NCI-H2196 treated with DMSO at 0.1 percent for 48 hours (cell line): ENCODE measurements around the gene MAS1L.
"Not testable (repeated sequence)": the region's sequence is repeated elsewhere in the genome, so short reads cannot be mapped to it uniquely, and the experiment has no call there.

Experiments used
- DNase-seq: peaks from one replicate; lab custom pipeline; 2025; ENCODE audit not compliant: unreplicated experiment; lab: John Stamatoyannopoulos, UW

MAS1L gene

GRCh38 chr6:29483735-29484134 lies 4.0 kb downstream of the MAS1L start:
- DNase-seq, result no peak

GRCh38 chr6:29483186-29483585 lies 4.6 kb downstream of the MAS1L start:
- no peak for DNase-seq

- DNase-seq, result no peak
Measured at GRCh38 chr6:29479560-29479959, 8.2 kb downstream of the MAS1L start.

- no peak for DNase-seq
Measured at GRCh38 chr6:29478740-29479139, 9.0 kb downstream of the MAS1L start.

GRCh38 chr6:29477923-29478450 lies 9.8 kb downstream of the MAS1L start:
- no peak for DNase-seq

GRCh38 chr6:29474996-29475395 lies 12.8 kb downstream of the MAS1L start:
- DNase-seq, result no peak

- DNase-seq, result no peak
Measured at GRCh38 chr6:29466241-29466640, 21.5 kb downstream of the MAS1L start.

GRCh38 chr6:29465801-29466200 lies 22.0 kb downstream of the MAS1L start:
- no peak for DNase-seq

- no peak for DNase-seq
Measured at GRCh38 chr6:29465279-29465678, 22.5 kb downstream of the MAS1L start.

- DNase-seq, result no peak
Measured at GRCh38 chr6:29462022-29462421, 25.7 kb downstream of the MAS1L start.

GRCh38 chr6:29461021-29461814 lies 26.5 kb downstream of the MAS1L start:
- DNase-seq, result no peak

GRCh38 chr6:29456971-29457370 lies 30.8 kb downstream of the MAS1L start, which contains the start of the genes OR11A1 and OR2H1:
Gene OR11A1 (minus strand): TSS chr6:29457071. CDS start chr6:29427641, 29,430 bp downstream.
Gene OR2H1 (plus strand): TSS chr6:29457155. CDS start chr6:29461770, 4,615 bp downstream.
- DNase-seq, result no peak

- DNase-seq, result no peak
Measured at GRCh38 chr6:29451471-29452193, 36.1 kb downstream of the MAS1L start.

GRCh38 chr6:29447670-29448069 lies 40.1 kb downstream of the MAS1L start:
- DNase-seq, result no peak

- not testable (repeated sequence) for DNase-seq
Measured at GRCh38 chr6:29444031-29444430, 43.7 kb downstream of the MAS1L start.

- no peak for DNase-seq
Measured at GRCh38 chr6:29442719-29443118, 45.0 kb downstream of the MAS1L start.

- DNase-seq, result no peak
Measured at GRCh38 chr6:29439006-29439405, 48.8 kb downstream of the MAS1L start, which contains the start of gene OR10C1. Gene OR10C1 (plus strand): TSS chr6:29439306. CDS start chr6:29440016, 710 bp downstream.

- DNase-seq, result not testable (repeated sequence)
Measured at GRCh38 chr6:29436730-29437129, 51.0 kb downstream of the MAS1L start.
